HUES64 (cell line): ENCODE results near the gene FGFR2.

Experiments used
- H3K27ac ChIP-seq: 2 replicates; pipeline ENCODE4 v1.7.0; 2013; ENCODE audit warnings: low read depth, low read length, inconsistent platforms
- H3K27me3 ChIP-seq: 2 replicates; pipeline ENCODE4 v1.6.1; 2013; ENCODE audit warnings: mild to moderate bottlenecking, low read length; ENCODE audit not compliant: insufficient read depth
- H3K36me3 ChIP-seq: 2 replicates; pipeline ENCODE4 v1.6.1; 2013; ENCODE audit warnings: mild to moderate bottlenecking, low read length; ENCODE audit not compliant: insufficient read depth
- H3K4me1 ChIP-seq: 2 replicates; pipeline ENCODE4 v1.6.1; 2013; ENCODE audit warnings: mild to moderate bottlenecking, low read length, moderate library complexity; ENCODE audit not compliant: insufficient read depth
- H3K4me3 ChIP-seq: 2 replicates; pipeline ENCODE4 v1.5.1; 2013; ENCODE audit warnings: mild to moderate bottlenecking, low read length, moderate library complexity
- H3K9ac ChIP-seq: 2 replicates; pipeline ENCODE4 v1.6.1; 2013; ENCODE audit warnings: mild to moderate bottlenecking, low read depth, low read length
- H3K9me3 ChIP-seq: 2 replicates; pipeline ENCODE4 v1.6.1; 2013; ENCODE audit warnings: low read depth, low read length; ENCODE audit not compliant: insufficient read depth
- WGBS: fragments of 150-250, 120-280 bp; methylation state at CpG from one replicate; pipeline ENCODE4 v1.1.7; 2013; ENCODE audit warnings: missing lambda C conversion rate; 5-methylcytosine and 5-hydroxymethylcytosine counted together

The FGFR2 gene

GRCh38 chr10:121552746-121553145, 45.5 kb downstream of the FGFR2 start:
- peaks cover 19% of the 10 kb centered on the region for H3K4me1 ChIP-seq
- no peak overlapping the region for H3K4me3 ChIP-seq
- H3K27me3 ChIP-seq, result no peaks in the 10 kb centered on the region
- 83% methylated on average over 4 of the region's 4 CpGs for WGBS
- no peaks in the 10 kb centered on the region; the same call in 1 of the 2 replicates for H3K9me3 ChIP-seq
- peak overlapping the region; percentile 18; the same call in 1 of the 2 replicates for H3K27ac ChIP-seq
- no peak overlapping the region for H3K9ac ChIP-seq
- H3K36me3 ChIP-seq, result peaks cover 57% of the 10 kb centered on the region

- H3K27me3 ChIP-seq, result no peaks in the 10 kb centered on the region
- H3K27ac ChIP-seq, result no peak overlapping the region
- no peaks in the 10 kb centered on the region; the same call in 1 of the 2 replicates for H3K9me3 ChIP-seq
- peaks cover 19% of the 10 kb centered on the region for H3K4me1 ChIP-seq
- no peak overlapping the region for H3K4me3 ChIP-seq
- peaks cover 67% of the 10 kb centered on the region for H3K36me3 ChIP-seq
- H3K9ac ChIP-seq, result no peak overlapping the region
- 97% methylated on average over 9 of the region's 10 CpGs for WGBS
Measured at GRCh38 chr10:121551210-121551885, 46.9 kb downstream of the FGFR2 start.

GRCh38 chr10:121544301-121544869, 53.9 kb downstream of the FGFR2 start:
- Histone ChIP-seq H3K27me3 (no peaks in the 10 kb centered on the region), H3K9me3 (no peaks in the 10 kb centered on the region), H3K4me1 (peaks cover 41% of the 10 kb centered on the region), H3K27ac (no peak overlapping the region), H3K4me3 (no peak overlapping the region), H3K9ac (no peak overlapping the region), H3K36me3 (peaks cover 63% of the 10 kb centered on the region)
- 97% methylated on average over 4 of the region's 5 CpGs for WGBS

- 86% methylated on average over 7 of the region's 7 CpGs for WGBS
- Histone ChIP-seq H3K4me3 (no peak overlapping the region), H3K27ac (peak overlapping the region; percentile 60), H3K4me1 (peaks cover 41% of the 10 kb centered on the region), H3K9ac (no peak overlapping the region), H3K9me3 (no peaks in the 10 kb centered on the region), H3K36me3 (peaks cover 63% of the 10 kb centered on the region), H3K27me3 (no peaks in the 10 kb centered on the region)
Measured at GRCh38 chr10:121543545-121543944, 54.7 kb downstream of the FGFR2 start.

- H3K4me1 ChIP-seq, result peaks cover 51% of the 10 kb centered on the region
- H3K9me3 ChIP-seq, result no peaks in the 10 kb centered on the region
- 32% methylated on average over 6 of the region's 8 CpGs for WGBS
- H3K36me3 ChIP-seq, result peaks cover 65% of the 10 kb centered on the region
- peak overlapping the region; percentile 35; the same call in 1 of the 2 replicates for H3K9ac ChIP-seq
- peak overlapping the region; percentile 6 for H3K4me3 ChIP-seq
- H3K27me3 ChIP-seq, result no peaks in the 10 kb centered on the region
- H3K27ac ChIP-seq, result peak overlapping the region; percentile 88
Measured at GRCh38 chr10:121541450-121542120, 56.7 kb downstream of the FGFR2 start.

GRCh38 chr10:121540732-121541395, 57.4 kb downstream of the FGFR2 start:
- Histone ChIP-seq H3K9ac (no peak overlapping the region), H3K9me3 (no peaks in the 10 kb centered on the region), H3K27me3 (no peaks in the 10 kb centered on the region), H3K4me1 (peaks cover 58% of the 10 kb centered on the region), H3K4me3 (0 out of 2 replicates have a peak overlapping the region, but pooled peaks have one; percentile 6), H3K36me3 (peaks cover 64% of the 10 kb centered on the region), H3K27ac (peak overlapping the region; percentile 88)
- 76% methylated on average over 6 of the region's 6 CpGs for WGBS

- no peaks in the 10 kb centered on the region for H3K9me3 ChIP-seq
- peaks cover 59% of the 10 kb centered on the region for H3K4me1 ChIP-seq
- no peak overlapping the region for H3K27ac ChIP-seq
- no peaks in the 10 kb centered on the region for H3K27me3 ChIP-seq
- H3K9ac ChIP-seq, result no peak overlapping the region
- WGBS, result 95% methylated on average over 7 of the region's 7 CpGs
- peaks cover 63% of the 10 kb centered on the region for H3K36me3 ChIP-seq
- H3K4me3 ChIP-seq, result no peak overlapping the region
Measured at GRCh38 chr10:121539786-121540185, 58.5 kb downstream of the FGFR2 start.

GRCh38 chr10:121536310-121536913, 61.8 kb downstream of the FGFR2 start:
- Histone ChIP-seq H3K27ac (no peak overlapping the region), H3K4me1 (peaks cover 40% of the 10 kb centered on the region), H3K36me3 (peaks cover 77% of the 10 kb centered on the region), H3K4me3 (no peak overlapping the region), H3K9me3 (no peaks in the 10 kb centered on the region), H3K27me3 (no peaks in the 10 kb centered on the region), H3K9ac (no peak overlapping the region)
- WGBS, result 76% methylated on average over 7 of the region's 8 CpGs

GRCh38 chr10:121535381-121535780, 62.9 kb downstream of the FGFR2 start:
- Histone ChIP-seq H3K4me3 (no peak overlapping the region), H3K36me3 (peaks cover 75% of the 10 kb centered on the region), H3K4me1 (peaks cover 30% of the 10 kb centered on the region), H3K27ac (no peak overlapping the region), H3K27me3 (no peaks in the 10 kb centered on the region), H3K9me3 (no peaks in the 10 kb centered on the region), H3K9ac (no peak overlapping the region)
- WGBS, result 94% methylated on average over 8 of the region's 8 CpGs

GRCh38 chr10:121532292-121532864, 65.9 kb downstream of the FGFR2 start:
- no peak overlapping the region for H3K9ac ChIP-seq
- H3K9me3 ChIP-seq, result no peaks in the 10 kb centered on the region
- WGBS, result 93% methylated on average over 13 of the region's 13 CpGs
- no peaks in the 10 kb centered on the region for H3K27me3 ChIP-seq
- no peak overlapping the region for H3K4me3 ChIP-seq
- H3K27ac ChIP-seq, result no peak overlapping the region
- H3K4me1 ChIP-seq, result peaks cover 37% of the 10 kb centered on the region
- H3K36me3 ChIP-seq, result peaks cover 52% of the 10 kb centered on the region
